Right renal cortex interstitium (tissue), 3 donors: ENCODE results near the gene MAP3K14. TPM values are rescaled to one million over a fixed set of nuclear protein-coding genes. Genes with fewer than 3 reads are reported as not detected.

Experiments
- DNase-seq, 3 donors: peaks; one replicate each; pipeline ENCODE4 v3.0.0-alpha.2; 2013; ENCODE audit warnings: low read depth in 3 of 3, low spot score in 2 of 3
- polyA plus RNA-seq, 3 donors: library from polyadenylated mRNA; unstranded; fragments of 120-200 nt; gene quantifications; one replicate each; pipeline ENCODE4 v1.2.1, GENCODE V29; 2013; ENCODE audit not compliant: insufficient read length in 3 of 3

Gene MAP3K14
- polyA plus RNA-seq, 3 donors = 4.3 to 5.4 (median 4.9) TPM

DNA sequence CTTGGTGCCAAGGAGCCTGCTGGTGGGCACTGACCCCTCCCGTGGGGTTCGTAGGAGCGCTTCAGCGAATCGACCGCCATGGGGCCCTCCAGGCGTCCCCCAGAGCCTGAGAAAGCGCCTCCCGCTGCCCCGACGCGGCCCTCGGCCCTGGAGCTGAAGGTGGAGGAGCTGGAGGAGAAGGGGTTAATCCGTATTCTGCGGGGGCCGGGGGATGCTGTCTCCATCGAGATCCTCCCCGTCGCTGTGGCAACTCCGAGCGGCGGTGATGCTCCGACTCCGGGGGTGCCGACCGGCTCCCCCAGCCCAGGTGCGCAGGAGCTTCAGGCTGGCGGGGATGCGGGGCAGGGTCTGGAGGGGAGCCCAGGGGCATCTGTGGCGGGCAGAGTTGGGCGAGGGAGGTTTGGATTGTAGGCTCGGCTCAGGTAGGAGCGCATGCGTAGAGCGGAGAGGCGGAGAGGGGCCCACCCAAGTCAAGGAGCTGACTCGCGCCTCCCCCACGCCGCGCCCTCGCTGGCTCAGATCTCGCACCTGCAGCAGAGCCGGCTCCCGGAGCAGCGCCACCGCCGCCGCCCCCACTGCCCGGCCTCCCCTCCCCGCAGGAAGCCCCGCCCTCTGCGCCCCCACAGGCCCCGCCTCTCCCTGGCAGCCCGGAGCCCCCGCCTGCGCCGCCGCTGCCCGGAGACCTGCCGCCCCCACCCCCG is 75.3 kb downstream of the MAP3K14 start:
- no peak for DNase-seq

DNA sequence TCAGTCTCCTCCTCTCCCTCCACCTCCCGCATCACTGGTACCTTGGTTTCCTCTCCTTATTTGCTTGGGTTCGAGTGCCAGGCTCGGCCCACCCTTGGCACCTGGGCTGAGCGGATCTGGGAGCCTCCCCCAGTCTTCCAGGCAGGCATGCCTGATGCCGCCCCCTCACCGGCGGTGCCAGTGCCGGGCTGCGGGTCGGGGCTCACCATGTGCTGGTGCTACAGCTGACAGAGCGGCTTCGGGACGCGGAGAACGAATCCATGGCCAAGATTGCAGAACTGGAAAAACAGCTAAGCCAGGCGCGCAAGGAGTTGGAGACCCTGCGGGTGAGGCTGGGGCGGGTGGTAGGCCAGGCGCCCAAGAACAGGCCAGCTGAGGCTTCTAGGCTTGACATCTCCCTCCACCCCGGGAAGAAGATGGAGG is 75.9 kb downstream of the MAP3K14 start:
- DNase-seq = no peak

DNA sequence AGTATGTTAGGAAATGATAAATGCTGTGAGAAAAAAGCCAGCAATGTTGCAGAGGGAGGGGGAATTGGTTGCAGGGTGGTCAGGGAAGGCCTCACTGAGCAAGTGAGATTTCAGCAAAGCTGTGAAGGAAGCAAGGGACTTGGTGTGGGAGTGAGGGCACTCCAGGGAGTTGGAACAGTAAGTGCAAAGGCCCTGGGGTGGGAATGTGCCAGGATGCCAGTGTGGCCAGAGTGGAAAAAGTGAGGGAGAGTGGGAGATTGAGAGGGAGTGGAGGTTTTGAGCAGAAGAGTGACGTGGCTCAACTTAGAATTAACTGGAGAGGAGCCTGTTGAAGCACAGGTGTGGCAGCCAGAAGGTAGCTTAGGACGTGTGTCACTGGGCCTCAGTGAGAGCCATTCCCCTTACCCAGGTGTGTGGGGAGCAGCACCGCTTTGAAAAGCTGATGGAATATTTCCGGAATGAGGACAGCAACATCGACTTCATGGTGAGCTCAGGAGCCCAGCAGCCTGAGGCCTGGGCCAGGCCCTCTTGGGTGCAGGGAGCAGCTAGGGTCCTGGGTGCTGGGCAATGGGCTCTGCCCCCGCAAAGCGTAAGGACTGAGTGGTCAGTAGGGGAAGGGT is 78.6 kb downstream of the MAP3K14 start:
- DNase-seq = no peak

DNA sequence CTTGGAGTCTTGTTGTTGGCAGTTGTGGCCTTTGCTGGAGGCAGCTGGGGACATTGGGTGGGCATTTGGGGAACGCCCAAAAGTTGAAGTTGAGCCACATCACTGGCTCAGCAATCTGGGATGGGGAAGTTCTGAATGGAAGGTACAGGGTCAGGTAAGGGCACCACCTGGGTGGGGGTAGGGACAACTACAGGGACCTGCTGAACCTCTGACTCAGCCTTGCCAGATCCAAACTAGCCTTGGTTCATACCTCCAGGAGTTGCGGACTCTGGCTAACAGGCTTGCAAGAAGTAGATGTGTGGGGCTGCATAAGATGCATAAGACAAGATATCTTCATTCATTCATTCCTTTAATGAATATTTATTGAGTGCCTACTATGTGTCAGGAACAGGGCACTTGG is 79.1 kb downstream of the MAP3K14 start:
- DNase-seq = no peak

DNA sequence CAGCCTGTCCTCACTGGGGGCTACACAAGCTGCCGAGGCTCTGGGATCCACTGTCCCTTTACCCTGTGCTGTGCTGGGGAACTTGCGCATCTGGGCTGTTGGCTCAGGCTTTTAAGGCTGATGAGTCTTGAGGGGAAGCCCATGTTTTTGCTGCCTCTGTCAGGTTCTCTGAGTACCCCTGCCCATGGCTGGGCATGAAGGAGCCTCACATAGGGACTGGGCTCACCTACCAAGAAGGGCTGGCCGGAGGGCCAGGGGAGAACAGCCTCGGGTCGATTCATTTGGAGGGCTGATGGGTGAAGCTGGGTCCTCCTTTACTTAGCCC is 80.6 kb downstream of the MAP3K14 start:
- DNase-seq = no peak

DNA sequence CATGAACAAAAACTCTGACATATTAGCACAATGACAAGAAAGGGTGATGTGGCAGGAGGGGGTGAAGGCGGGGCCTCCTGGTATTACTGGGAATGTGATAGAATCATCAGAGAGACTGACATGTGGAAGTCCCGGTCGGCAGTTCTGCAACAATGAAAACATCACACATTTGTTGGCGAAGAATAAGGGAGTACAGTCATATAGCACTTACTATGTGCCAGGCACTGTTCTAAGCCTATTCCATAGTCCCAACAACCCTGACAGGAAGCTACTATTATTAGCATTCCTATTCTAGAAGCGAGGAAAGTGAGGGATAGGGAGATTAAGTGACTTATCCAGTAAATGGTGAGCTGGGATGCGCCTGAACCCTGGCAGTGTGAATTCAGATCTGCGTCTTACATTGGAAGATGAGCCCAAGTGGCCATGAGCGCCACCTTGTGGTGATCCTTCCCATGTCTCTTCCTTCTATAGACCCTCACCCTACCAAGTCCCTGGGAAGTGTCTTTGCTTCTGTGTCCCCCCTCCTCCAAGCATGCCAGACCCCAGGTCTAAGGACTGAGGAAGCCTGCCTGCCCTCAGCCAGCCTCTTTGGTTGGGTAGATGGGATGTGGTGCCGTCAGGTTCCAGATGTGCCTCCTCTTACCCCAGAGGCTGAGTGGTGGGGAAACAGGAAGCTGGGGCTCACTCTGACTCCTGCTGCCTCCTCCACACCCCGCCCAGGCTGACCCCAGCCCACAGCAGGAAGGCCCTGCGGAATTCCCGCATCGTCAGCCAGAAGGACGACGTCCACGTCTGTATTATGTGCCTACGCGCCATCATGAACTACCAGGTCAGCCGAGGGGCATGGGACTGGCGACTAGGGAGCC is 81.2 kb downstream of the MAP3K14 start:
- no peak for DNase-seq

DNA sequence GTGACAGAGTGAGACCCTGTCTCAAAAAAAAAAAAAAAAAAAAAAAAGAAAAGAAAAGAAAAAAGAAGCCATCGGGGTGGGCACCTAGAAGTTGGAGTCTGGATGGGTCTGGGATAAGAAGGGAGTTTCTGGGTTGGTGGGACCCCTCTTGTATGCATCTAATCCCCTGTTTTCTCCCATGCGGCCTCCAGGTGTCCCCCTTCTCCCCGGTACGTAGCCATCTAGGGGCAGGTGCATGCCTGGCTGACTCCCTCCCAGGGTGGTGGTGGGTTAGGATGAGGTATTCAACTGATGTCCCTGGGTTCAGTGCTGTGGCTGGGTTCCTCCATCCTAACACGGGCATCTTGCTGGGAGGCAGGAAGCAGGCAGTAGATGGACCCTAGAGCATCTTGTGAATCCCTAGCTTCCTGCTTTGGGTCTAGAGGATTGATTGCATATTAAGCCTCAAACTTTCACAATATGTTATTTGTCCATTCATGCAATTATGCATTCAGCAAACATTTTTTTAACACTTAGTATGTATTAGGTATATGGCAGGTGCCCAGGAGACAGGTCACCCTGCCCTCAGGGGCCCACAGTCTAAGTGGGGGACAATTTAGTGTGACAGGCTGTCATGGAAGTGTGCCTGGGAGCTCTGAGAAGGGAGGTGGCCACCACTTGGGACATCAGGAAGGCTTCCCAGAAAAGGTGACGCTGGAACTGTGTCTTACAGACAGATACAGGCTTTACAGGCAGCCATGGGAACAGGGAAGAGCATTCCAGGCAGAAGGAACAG is 82.0 kb downstream of the MAP3K14 start:
- no peak for DNase-seq

DNA sequence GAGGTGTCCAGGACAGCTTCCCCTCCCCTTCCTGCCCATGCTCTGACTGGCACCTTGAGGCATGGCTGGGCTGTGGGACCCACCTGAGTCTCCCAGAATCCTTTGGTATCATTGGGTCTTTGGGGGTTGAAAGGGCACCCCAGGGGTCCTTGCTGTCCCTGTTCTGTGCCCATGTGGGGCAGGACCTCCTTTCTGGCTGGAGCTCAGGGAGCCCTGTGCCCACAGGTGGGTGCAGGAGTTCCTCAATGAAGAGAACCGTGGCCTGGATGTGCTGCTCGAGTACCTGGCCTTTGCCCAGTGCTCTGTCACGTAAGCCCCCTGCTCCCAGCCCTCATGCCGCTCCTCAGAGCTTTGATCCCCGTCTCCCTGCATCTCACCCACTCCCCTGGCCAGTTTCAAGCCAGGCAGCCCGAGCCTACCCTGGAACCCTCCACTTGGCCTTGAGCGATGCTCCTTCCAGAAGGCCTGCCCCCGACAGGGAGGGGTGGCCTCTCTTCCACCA is 83.3 kb downstream of the MAP3K14 start:
- DNase-seq = no peak

DNA sequence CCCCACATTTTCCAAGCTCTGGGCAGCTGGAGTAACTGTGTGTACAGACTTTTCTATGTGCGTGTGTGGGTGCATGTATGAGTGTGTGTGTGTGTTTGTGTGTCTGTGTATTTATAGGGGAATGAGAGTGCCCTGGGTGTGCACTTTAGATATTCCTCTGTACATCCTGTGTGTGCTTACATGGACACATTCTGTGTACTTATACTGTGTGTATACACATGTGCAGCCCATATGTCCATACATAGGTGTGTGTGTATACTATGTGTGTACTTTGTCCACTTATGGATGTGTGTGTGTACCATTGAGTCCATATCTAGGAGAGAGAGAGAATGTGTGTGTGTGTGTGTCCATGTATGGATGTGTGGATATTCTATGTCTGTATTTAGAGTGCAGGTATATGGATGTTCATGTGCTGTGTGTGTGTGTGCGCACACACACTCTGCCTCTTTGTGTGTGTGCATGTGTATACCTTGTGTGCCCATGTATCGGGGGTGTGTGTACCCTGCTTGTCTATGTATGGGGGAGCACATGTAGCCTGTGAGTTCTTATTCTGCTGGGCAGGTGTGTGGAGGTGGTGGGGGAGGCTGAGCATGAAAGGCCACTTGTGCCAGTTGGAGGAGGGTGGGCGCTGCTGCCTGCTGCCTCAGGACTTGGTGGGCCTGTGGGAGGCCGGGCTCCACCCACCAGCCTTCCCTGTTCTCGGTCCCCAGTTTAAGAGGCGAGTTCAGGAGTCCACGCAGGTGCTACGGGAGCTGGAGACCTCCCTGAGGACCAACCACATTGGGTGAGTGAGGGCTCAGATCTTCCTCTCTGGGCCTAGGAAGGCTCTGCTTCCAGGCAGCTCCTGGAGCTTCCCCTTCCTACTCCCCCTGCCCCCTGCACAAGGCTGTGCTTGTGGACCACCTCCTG is 84.1 kb downstream of the MAP3K14 start:
- no peak for DNase-seq

DNA sequence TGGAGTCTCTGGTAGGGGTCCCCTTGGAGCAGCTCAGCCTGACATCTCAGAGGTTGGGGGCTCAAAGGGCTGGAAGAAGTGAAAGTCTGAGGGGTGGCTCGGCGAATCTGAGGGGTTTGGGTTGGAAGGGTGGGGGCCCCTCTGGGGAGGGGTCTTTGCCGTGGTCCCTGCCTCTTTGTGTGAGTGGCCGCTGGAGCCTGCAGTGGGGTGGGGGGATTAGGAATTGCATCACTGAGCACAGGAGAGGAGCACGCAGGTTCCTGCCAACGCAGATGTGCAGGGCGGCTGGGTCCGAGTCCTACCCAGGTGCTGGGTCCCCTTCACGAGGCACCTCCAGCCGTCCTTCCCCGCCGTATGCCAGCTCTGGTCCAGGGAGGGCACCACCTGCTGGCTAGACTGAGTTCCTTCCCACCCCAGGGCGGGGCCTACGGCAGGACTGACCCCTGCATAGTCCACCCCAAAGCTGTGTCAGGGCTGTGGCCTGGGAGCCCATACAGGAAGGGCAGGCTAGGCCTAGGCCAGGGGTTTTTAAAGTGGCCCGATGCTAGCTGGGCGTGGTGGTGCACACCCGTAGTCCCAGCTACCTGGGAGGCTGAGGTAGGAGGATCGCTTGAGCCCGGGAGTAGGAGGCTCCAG is 85.2 kb downstream of the MAP3K14 start:
- no peak for DNase-seq

DNA sequence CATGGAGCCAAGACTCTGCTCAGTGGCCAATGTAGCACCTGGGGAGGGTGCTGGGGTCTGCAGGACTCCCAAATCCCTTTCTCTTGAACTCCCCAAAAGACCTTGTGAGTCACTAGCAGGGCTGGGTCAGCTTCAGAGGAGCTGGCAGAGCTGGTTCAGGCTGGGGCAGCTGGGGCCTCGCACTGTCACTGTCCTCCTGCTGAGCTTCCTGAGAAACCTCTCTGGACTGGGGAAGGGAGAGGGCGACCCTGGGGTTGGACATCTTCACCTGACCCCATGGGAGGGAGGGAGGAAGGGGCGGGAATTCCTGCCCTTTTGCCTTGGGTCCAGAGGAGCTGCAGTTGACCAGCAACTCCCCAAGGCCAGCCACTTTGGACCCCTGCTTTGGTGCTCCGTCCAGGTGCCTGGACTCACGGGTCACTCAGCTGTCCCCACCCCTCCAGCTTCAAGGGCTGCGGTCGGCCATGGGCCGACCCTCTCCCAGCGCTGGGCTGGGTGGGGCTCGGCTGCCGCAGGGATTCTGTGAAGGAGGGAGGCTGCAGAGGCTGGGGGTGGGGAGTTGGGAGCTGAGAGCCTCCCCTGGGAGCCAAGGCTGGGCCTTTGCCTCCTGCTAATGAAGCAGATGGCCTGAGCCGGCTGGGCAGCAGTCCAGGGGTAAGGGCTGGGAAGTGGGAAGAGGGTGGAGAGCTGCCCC is 85.9 kb downstream of the MAP3K14 start:
- DNase-seq = no peak

DNA sequence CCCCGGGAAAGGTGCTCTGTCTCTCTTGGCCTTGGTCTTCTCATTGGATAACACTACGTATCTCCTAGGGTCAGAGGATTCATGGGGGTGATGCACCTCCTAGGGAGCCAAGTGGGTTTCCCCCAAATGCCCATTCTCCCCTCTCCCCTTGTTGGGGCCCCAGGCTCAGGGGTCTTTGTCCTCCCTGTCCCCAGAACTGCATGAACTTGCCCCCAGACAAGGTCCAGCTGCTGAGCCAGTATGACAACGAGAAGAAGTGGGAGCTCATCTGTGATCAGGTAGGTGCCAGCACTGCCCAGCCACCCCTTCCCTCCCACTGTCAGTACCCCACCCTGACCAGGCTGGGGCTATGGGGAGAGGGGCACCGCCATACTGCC is 86.4 kb downstream of the MAP3K14 start:
- DNase-seq = no peak

DNA sequence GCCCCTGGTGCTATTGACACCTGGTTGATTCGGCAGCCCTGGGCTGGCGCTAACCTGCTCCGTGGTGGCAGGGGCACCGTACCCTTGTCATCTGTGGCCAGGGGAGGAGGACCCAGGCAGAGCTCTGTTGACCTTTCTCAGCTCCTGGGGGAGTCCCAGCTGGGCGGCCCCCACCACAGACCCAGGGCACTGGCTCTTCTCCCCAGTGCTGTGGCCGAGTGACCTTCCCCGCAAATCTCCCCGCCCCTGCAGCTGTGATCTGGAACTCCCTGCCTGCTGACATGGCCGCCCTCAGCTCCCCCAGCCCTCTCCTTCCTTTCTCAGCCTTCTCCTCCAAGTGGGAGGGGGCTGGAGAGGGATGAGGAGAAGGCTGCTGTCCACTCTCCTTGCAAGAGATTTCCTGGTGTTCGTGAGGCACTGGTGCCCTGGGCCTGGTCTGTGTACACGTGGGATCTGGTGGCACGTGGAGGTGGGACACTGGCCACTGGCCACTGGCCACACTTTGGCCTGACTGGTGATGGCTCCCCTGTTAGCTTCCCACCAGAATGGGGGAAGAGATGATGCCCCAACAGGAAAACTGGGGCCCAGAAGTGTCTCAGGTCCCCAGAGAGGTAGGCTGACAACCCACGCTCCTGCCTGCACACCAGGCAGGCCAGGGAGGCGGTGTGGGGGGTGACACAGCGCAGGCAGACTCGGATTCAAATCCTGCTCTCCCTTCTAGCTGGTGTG is 87.0 kb downstream of the MAP3K14 start:
- no peak for DNase-seq

DNA sequence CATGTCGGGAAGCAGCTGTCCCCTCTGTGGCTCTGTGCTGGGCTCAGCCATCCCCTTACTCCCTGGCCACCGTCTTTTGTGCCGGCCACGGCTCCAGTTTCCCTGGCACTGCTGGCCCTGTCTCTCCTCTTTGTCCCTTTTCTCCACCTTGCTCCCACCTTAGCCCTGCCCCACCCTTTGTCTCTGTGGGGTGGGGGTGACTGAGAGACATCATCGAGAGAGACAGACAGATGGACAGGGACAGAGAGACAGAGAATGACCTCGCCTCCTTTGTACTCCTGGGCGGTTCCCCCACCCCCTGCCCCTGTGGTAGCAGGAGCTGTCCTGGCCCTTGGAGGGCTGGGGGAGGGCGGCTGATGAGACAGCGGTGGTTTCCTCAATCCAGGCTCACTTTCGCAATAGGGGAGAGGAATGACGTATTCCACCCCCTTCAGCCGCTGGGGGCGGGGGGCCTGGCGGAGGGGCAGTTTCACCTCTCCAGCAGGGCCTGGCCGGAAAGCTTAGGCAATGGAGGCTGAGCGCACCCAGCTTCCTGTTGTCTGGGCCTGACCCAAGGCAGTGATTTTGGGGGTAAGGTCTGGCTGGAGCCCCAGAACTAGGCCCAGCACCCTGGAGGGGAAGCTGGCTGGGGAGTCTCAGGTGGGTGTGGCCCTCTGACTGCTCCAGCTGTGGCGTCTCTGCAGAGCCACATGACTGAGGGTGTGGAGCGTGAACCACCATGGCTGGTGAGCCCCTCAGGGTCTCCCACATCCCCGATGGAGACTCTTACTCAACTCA is 87.9 kb downstream of the MAP3K14 start:
- no peak for DNase-seq

DNA sequence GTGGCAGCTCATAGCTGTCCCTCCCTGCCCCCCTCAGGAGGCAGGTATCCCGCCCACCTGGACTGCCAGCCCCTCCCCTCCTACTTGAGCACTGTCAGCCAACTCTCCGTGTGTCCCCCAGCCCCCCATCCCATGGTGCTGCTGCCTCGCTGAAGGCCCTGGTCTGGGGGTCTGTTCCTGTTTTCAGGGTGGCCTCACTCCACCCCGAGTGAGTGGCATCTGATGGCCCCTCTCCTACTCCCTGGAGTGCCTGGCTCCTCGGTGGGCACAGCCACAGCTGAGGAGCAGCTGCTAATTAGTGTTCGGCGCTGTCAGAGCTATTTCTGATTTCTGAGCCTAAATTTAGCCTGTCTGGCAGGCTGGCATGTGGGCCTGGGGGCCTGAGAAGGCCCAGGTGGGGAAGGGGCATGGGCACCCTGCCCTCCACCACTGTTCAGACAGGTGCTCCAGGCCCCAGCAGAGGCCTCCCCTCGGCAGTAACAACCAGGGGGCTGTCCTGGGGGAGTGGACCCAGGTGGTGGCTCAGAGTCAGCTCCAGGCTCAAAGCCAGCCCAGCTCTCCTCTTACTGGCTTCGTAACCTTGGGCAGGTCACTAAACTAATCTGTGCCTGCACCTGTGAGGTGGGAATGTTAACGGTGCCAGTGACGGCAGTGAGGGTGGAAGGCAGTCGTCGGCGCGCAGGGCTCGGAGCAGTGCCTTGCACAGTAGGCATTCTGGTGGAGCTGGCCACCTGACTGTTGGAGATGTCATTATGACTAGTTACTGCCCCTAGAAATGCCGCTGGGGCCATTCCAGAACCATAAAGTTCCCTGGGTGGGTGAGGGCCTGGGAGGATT is 88.7 kb downstream of the MAP3K14 start:
- no peak for DNase-seq

DNA sequence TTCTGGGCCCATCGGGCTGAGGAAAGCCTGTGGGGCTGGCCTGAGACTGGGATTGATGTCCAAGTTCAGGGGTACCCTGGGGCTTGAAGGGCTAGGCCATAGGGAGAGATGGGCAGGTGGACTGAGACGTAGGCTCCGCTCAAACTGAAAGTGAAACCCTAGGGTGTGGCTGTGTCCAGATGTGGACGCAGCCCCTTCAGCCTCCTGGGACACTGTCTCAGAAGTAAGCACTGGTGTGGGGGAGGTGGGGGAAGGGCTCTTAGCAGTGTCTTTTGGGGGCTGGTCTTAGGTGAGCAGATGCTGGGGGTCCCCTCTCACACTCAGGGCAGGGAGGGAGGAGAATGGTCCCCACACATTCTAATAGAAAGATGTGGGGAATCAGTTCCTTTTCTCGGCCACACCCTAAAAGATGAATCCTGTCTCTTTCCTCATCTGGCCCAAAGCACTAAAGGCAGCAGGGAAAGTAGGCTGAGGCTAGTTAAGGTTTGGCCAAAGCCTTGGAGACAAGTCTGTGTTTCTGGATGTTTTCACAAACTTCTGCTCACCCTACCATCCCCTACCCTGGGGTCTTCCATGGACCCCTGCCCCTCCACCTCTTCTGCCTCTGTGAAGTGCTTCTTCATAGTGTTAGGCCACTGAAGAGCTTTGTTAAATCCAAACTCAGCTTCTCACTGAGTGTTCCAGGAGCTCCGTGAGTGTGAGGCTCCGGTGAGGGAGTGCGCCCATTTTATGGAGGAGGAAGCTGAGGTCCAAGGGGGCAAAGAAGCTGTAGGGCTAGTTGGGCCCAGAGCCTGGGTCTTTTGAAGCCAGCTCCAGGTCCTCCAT is 89.5 kb downstream of the MAP3K14 start:
- DNase-seq = no peak
